Endodermal cell (in vitro differentiated cells): ENCODE measurements around the gene PLXNB2. TPM values are rescaled to one million over a fixed set of nuclear protein-coding genes. Genes with fewer than 3 reads are reported as not detected.

ENCODE experiments used
- DNase-seq: peaks from one replicate; pipeline ENCODE4 v3.0.0-alpha.2; 2017
- H3K27ac ChIP-seq: 2 replicates; pipeline ENCODE4 v1.5.1; 2013; ENCODE audit warnings: mild to moderate bottlenecking, low read depth, low read length, moderate library complexity
- H3K27me3 ChIP-seq: 2 replicates; pipeline ENCODE4 v1.6.1; 2013; ENCODE audit warnings: mild to moderate bottlenecking, low read length, moderate library complexity; ENCODE audit not compliant: insufficient read depth, control insufficient read depth, poor library complexity, severe bottlenecking
- H3K36me3 ChIP-seq: 2 replicates; pipeline ENCODE4 v1.7.0; 2013; ENCODE audit warnings: mild to moderate bottlenecking, low read length, moderate library complexity; ENCODE audit not compliant: control insufficient read depth, insufficient read depth
- H3K4me1 ChIP-seq: one replicate; pipeline ENCODE4 v1.7.0; 2013; ENCODE audit warnings: low read length; ENCODE audit not compliant: control insufficient read depth, insufficient read depth
- H3K4me3 ChIP-seq: 2 replicates; pipeline ENCODE4 v1.5.1; 2013; ENCODE audit warnings: mild to moderate bottlenecking, low read length, moderate library complexity
- H3K9ac ChIP-seq: 2 replicates; pipeline ENCODE4 v1.6.1; 2013; ENCODE audit warnings: mild to moderate bottlenecking, low read length, moderate library complexity; ENCODE audit not compliant: poor library complexity, severe bottlenecking; ENCODE audit errors: extremely low read depth
- H3K9me3 ChIP-seq: 2 replicates; pipeline ENCODE4 v1.6.1; 2013; ENCODE audit warnings: mild to moderate bottlenecking, low read length, moderate library complexity; ENCODE audit not compliant: control insufficient read depth
- H3K27ac Mint-ChIP-seq: 2 replicates; pipeline ENCODE4 v1.8.0; 2020; ENCODE audit warnings: mixed read lengths
- H3K27me3 Mint-ChIP-seq: 2 replicates; pipeline ENCODE4 v1.8.0; 2021; ENCODE audit warnings: mild to moderate bottlenecking, mixed read lengths; ENCODE audit not compliant: insufficient read depth
- H3K36me3 Mint-ChIP-seq: 2 replicates; pipeline ENCODE4 v1.8.0; 2020; ENCODE audit warnings: low read depth, mixed read lengths
- H3K4me1 Mint-ChIP-seq: 2 replicates; pipeline ENCODE4 v1.8.0; 2020; ENCODE audit warnings: mixed read lengths
- H3K4me3 Mint-ChIP-seq: 2 replicates; pipeline ENCODE4 v1.8.0; 2020; ENCODE audit warnings: mild to moderate bottlenecking, moderate library complexity, mixed read lengths
- H3K9me3 Mint-ChIP-seq: 2 replicates; pipeline ENCODE4 v1.8.0; 2020; ENCODE audit warnings: mild to moderate bottlenecking, mixed read lengths
- CTCF ChIP-seq: fragments of 200-600 bp; sonication (generic); conservative IDR thresholded peaks from 2 replicates; pipeline ENCODE4 v1.5.0; 2021; ENCODE audit warnings: antibody characterized with exemption, mild to moderate bottlenecking
- WGBS, 2 experiments: methylation state at CpG; one replicate each; pipeline versions ENCODE4 v1.1.5 to v1.1.7; 2013; ENCODE audit warnings: missing lambda C conversion rate in 2 of 2, mixed read lengths in 1 of 2; ENCODE audit not compliant: insufficient coverage in 1 of 2, insufficient read length in 1 of 2; 5-methylcytosine and 5-hydroxymethylcytosine counted together
- total RNA-seq, 2 donors: library from RNA; stranded (reverse); fragmentation: NEBNext Ultra II Directional in 1 of 2; extraction: Animal tissue kit (Norgen Biotek cat#: 25700) in 1 of 2; gene quantifications; 2 replicates in 1 of 2; 3 replicates in 1 of 2; pipeline ENCODE4 v1.2.1, GENCODE V29; 2021

The PLXNB2 gene
- total RNA-seq, 2 donors from 2014 or later, result 94.7 to 97.7 TPM

- H3K4me1 ChIP-seq, result peaks cover 3% of the 10 kb centered on the region
- H3K9me3 ChIP-seq, result no peaks in the 10 kb centered on the region
- TF ChIP-seq CTCF, result peak; percentile 63
- H3K4me3 ChIP-seq, result peak within 1 kb of the TSS; percentile 91
- peak within 1 kb of the TSS; percentile 88 for H3K9ac ChIP-seq
- H3K27ac Mint-ChIP-seq, result peak within 1 kb of the TSS; percentile 97
- H3K4me1 Mint-ChIP-seq, result peaks cover 20% of the 10 kb centered on the region
- H3K9me3 Mint-ChIP-seq, result no peaks in the 10 kb centered on the region
- H3K27me3 ChIP-seq, result no peaks in the 10 kb centered on the region
- H3K27ac ChIP-seq, result peak within 1 kb of the TSS; percentile 69
- H3K36me3 Mint-ChIP-seq, result peaks cover 17% of the 10 kb centered on the region
- peak; percentile 96 for DNase-seq
- no peaks in the 10 kb centered on the region for H3K27me3 Mint-ChIP-seq
- 0 to 1% methylated on average over 61 to 76 of the region's 76 CpGs for WGBS, 2 experiments
- H3K36me3 ChIP-seq, result peaks cover 25% of the 10 kb centered on the region
- H3K4me3 Mint-ChIP-seq, result peak within 1 kb of the TSS; percentile 90
Measured at GRCh38 chr22:50244420-50245213, 62.8 kb downstream of the PLXNB2 start, which contains the start of gene TUBGCP6. TUBGCP6 (minus strand) TSS chr22:50245023; CDS start chr22:50244459, 564 bp downstream.

GRCh38 chr22:50243685-50244419 is 63.6 kb downstream of the PLXNB2 start:
- TF ChIP-seq CTCF, result no peak
- Histone ChIP-seq H3K4me3 (peak overlapping the region; percentile 91), H3K27ac (no peak overlapping the region), H3K27me3 (no peaks in the 10 kb centered on the region), H3K36me3 (peaks cover 25% of the 10 kb centered on the region), H3K9me3 (no peaks in the 10 kb centered on the region), H3K9ac (peak overlapping the region; percentile 88), H3K4me1 (peaks cover 3% of the 10 kb centered on the region)
- H3K4me3 Mint-ChIP-seq, result peak overlapping the region; percentile 90
- peaks cover 18% of the 10 kb centered on the region for H3K36me3 Mint-ChIP-seq
- H3K27me3 Mint-ChIP-seq, result no peaks in the 10 kb centered on the region
- peaks cover 20% of the 10 kb centered on the region for H3K4me1 Mint-ChIP-seq
- WGBS, 2 experiments, result 60 to 69% methylated on average over 16 to 27 of the region's 27 CpGs
- peak overlapping the region; percentile 97 for H3K27ac Mint-ChIP-seq
- H3K9me3 Mint-ChIP-seq, result no peaks in the 10 kb centered on the region
- no peak for DNase-seq

- no peak for TF ChIP-seq CTCF
- peaks cover 18% of the 10 kb centered on the region for H3K36me3 ChIP-seq
- no peak overlapping the region for H3K9ac ChIP-seq
- H3K4me3 ChIP-seq, result peak overlapping the region; percentile 91
- no peaks in the 10 kb centered on the region for H3K27me3 ChIP-seq
- H3K4me1 ChIP-seq, result peaks cover 3% of the 10 kb centered on the region
- no peaks in the 10 kb centered on the region for H3K9me3 ChIP-seq
- no peak overlapping the region for H3K27ac ChIP-seq
- no peaks in the 10 kb centered on the region for H3K9me3 Mint-ChIP-seq
- no peak for DNase-seq
- peaks cover 20% of the 10 kb centered on the region for H3K4me1 Mint-ChIP-seq
- H3K27me3 Mint-ChIP-seq, result no peaks in the 10 kb centered on the region
- H3K27ac Mint-ChIP-seq, result no peak overlapping the region
- peaks cover 16% of the 10 kb centered on the region for H3K36me3 Mint-ChIP-seq
- peak overlapping the region; percentile 90 for H3K4me3 Mint-ChIP-seq
- WGBS, 2 experiments, result 92 to 97% methylated on average over 11 to 14 of the region's 14 CpGs
Measured at GRCh38 chr22:50242406-50242949, 65.0 kb downstream of the PLXNB2 start.
